H1 (cell line): ENCODE results near the gene MYO15B. TPM values are rescaled to one million over a fixed set of nuclear protein-coding genes. Genes with fewer than 3 reads are reported as not detected.

ENCODE experiments used
- CTCF ChIA-PET: fragments of 300-600 bp; sonication (Branson Sonifier 250); formaldehyde crosslinking; loops from one replicate; lab custom pipeline; 2021; ENCODE audit not compliant: partially characterized antibody; lab: Charles Lee
- POLR2A ChIA-PET: fragments of 300-600 bp; sonication (Branson Sonifier 250); formaldehyde crosslinking; loops from one replicate; lab custom pipeline; 2021; ENCODE audit warnings: inconsistent platforms; ENCODE audit not compliant: partially characterized antibody; lab: Charles Lee
- DNase-seq, 2 experiments: peaks; one replicate each; pipeline versions ENCODE4 v3.0.0 to v3.0.0-alpha.2; 2010 to 2022; ENCODE audit warnings: low spot score in 2 of 2, low read depth in 1 of 2, mixed read lengths in 1 of 2
- FAIRE-seq: peaks from 2 replicates; lab custom pipeline; 2011; peaks lifted over from hg19 to GRCh38; lab: Jason Lieb, UNC
- H2AFZ ChIP-seq: 2 replicates; pipeline ENCODE4 v1.8.1; 2012; ENCODE audit warnings: low read length, inconsistent platforms
- H2AK5ac ChIP-seq: 2 replicates; pipeline ENCODE4 v1.6.1; 2013; ENCODE audit warnings: low read depth, low read length
- H2BK120ac ChIP-seq: replicated peaks from 2 replicates; pipeline ENCODE3; 2013; ENCODE audit warnings: low read depth, low read length, inconsistent platforms
- H2BK12ac ChIP-seq: 2 replicates; pipeline ENCODE4 v1.6.1; 2013; ENCODE audit warnings: low read depth, low read length
- H2BK15ac ChIP-seq: 2 replicates; pipeline ENCODE4 v1.6.1; 2013; ENCODE audit warnings: low read length
- H2BK20ac ChIP-seq: 2 replicates; pipeline ENCODE4 v1.6.1; 2013; ENCODE audit warnings: low read length
- H2BK5ac ChIP-seq: 2 replicates; pipeline ENCODE4 v1.6.1; 2013; ENCODE audit warnings: low read depth, low read length
- H3K14ac ChIP-seq: 2 replicates; pipeline ENCODE4 v1.6.1; 2013; ENCODE audit warnings: inconsistent platforms; ENCODE audit not compliant: insufficient read length
- H3K18ac ChIP-seq: 2 replicates; pipeline ENCODE4 v1.6.1; 2013; ENCODE audit warnings: low read length; ENCODE audit errors: extremely low read depth
- H3K23ac ChIP-seq: 2 replicates; pipeline ENCODE4 v1.6.1; 2013; ENCODE audit warnings: inconsistent platforms; ENCODE audit not compliant: insufficient read length
- H3K23me2 ChIP-seq: 2 replicates; pipeline ENCODE4 v1.6.1; 2013; ENCODE audit warnings: low read depth, low read length
- H3K27ac ChIP-seq: 2 replicates; pipeline ENCODE4 v1.6.1; 2011; ENCODE audit warnings: low read depth, low read length, inconsistent platforms
- H3K27me3 ChIP-seq, 4 experiments: replicated peaks in 1 of 4; 1 replicate in 1 of 4; 2 replicates in 3 of 4; pipeline versions ENCODE4 v1.6.1 to v1.8.1; 2011 to 2013; ENCODE audit warnings: low read length in 3 of 4, mild to moderate bottlenecking in 3 of 4, inconsistent platforms in 2 of 4, mixed read lengths in 2 of 4, moderate library complexity in 1 of 4; ENCODE audit not compliant: control insufficient read depth in 3 of 4, insufficient read depth in 3 of 4; ENCODE audit errors: extremely low read depth in 1 of 4
- H3K36me3 ChIP-seq, 4 experiments: 2 replicates each; pipeline versions ENCODE4 v1.6.1 to v1.8.1; 2011 to 2013; ENCODE audit warnings: mild to moderate bottlenecking in 4 of 4, low read length in 3 of 4, moderate library complexity in 2 of 4, control low read depth in 1 of 4, inconsistent platforms in 1 of 4; ENCODE audit not compliant: insufficient read depth in 4 of 4, control insufficient read depth in 2 of 4
- H3K4ac ChIP-seq: replicated peaks from 2 replicates; pipeline ENCODE3; 2013; ENCODE audit warnings: low read length, low read depth, mixed read lengths, inconsistent platforms; ENCODE audit not compliant: insufficient read length
- H3K4me1 ChIP-seq, 4 experiments: replicated peaks in 1 of 4; 1 replicate in 1 of 4; 2 replicates in 3 of 4; pipeline versions ENCODE4 v1.6.1 to v1.8.1; 2011 to 2013; ENCODE audit warnings: low read length in 3 of 4, inconsistent platforms in 2 of 4, mixed read lengths in 1 of 4; ENCODE audit not compliant: insufficient read depth in 4 of 4, control insufficient read depth in 3 of 4
- H3K4me2 ChIP-seq, 2 experiments: 2 replicates each; pipeline versions ENCODE4 v1.6.1 to v1.8.1; 2011 to 2013; ENCODE audit warnings: low read depth in 2 of 2, low read length in 2 of 2, control low read depth in 1 of 2, inconsistent platforms in 1 of 2, mild to moderate bottlenecking in 1 of 2; ENCODE audit not compliant: insufficient read depth in 1 of 2
- H3K4me3 ChIP-seq, 4 experiments: fragments of 200-600, 300-600 bp in 1 of 4; sonication (generic), shearing (Covaris generic), sonication (Bioruptor Twin) in 1 of 4; 2 replicates each; pipeline versions ENCODE4 v1.5.1 to v1.8.1; 2011 to 2016; ENCODE audit warnings: low read length in 4 of 4, low read depth in 3 of 4, control low read depth in 2 of 4, inconsistent platforms in 2 of 4, mild to moderate bottlenecking in 2 of 4, mixed read lengths in 1 of 4, moderate library complexity in 1 of 4; ENCODE audit not compliant: insufficient read depth in 2 of 4; ENCODE audit errors: extremely low read depth in 1 of 4
- H3K56ac ChIP-seq: replicated peaks from 2 replicates; pipeline ENCODE3; 2013; ENCODE audit warnings: low read depth, mild to moderate bottlenecking, mixed read lengths, low read length, inconsistent platforms; ENCODE audit not compliant: insufficient read length
- H3K79me1 ChIP-seq: 2 replicates; pipeline ENCODE4 v1.6.1; 2013; ENCODE audit warnings: low read depth, low read length, control low read depth
- H3K79me2 ChIP-seq, 2 experiments: 2 replicates each; pipeline versions ENCODE4 v1.6.1 to v1.8.1; 2012 to 2013; ENCODE audit warnings: low read length in 2 of 2, mild to moderate bottlenecking in 2 of 2, inconsistent platforms in 1 of 2; ENCODE audit not compliant: insufficient read depth in 2 of 2, control insufficient read depth in 1 of 2
- H3K9ac ChIP-seq, 4 experiments: replicated peaks in 1 of 4; 1 replicate in 1 of 4; 2 replicates in 3 of 4; pipeline versions ENCODE4 v1.6.1 to v1.8.1; 2011 to 2013; ENCODE audit warnings: low read depth in 3 of 4, low read length in 3 of 4, control low read depth in 2 of 4, mild to moderate bottlenecking in 2 of 4, moderate library complexity in 2 of 4, inconsistent platforms in 1 of 4; ENCODE audit errors: extremely low read depth in 1 of 4
- H3K9me3 ChIP-seq, 2 experiments: 2 replicates each; pipeline versions ENCODE4 v1.6.1 to v1.8.1; 2012 to 2013; ENCODE audit warnings: mild to moderate bottlenecking in 2 of 2, moderate library complexity in 2 of 2, control low read depth in 1 of 2, inconsistent platforms in 1 of 2, low read depth in 1 of 2, low read length in 1 of 2, mixed read lengths in 1 of 2; ENCODE audit not compliant: insufficient read depth in 2 of 2
- H4K20me1 ChIP-seq, 2 experiments: replicated peaks in 1 of 2; 2 replicates each; pipeline versions ENCODE3 to v1.8.1; 2011 to 2013; ENCODE audit warnings: inconsistent platforms in 2 of 2, low read length in 2 of 2, mild to moderate bottlenecking in 1 of 2; ENCODE audit not compliant: insufficient read depth in 2 of 2, control insufficient read depth in 1 of 2
- H4K5ac ChIP-seq: 2 replicates; pipeline ENCODE4 v1.6.1; 2013; ENCODE audit warnings: low read length, low read depth, mixed read lengths, inconsistent platforms; ENCODE audit not compliant: insufficient read length
- H4K8ac ChIP-seq: 2 replicates; pipeline ENCODE4 v1.8.0; 2013; ENCODE audit warnings: mild to moderate bottlenecking, moderate library complexity, low read length, inconsistent platforms; ENCODE audit not compliant: insufficient read depth; ENCODE audit errors: extremely low read depth
- H4K91ac ChIP-seq: replicated peaks from 2 replicates; pipeline ENCODE3; 2013; ENCODE audit warnings: low read length, mixed read lengths, inconsistent platforms; ENCODE audit not compliant: insufficient read length
- CEBPB ChIP-seq: IDR thresholded peaks from 2 replicates; pipeline ENCODE4 v1.6.1; 2012; ENCODE audit warnings: low read depth, low read length
- CREB1 ChIP-seq: IDR thresholded peaks from 2 replicates; pipeline ENCODE4 v1.6.1; 2012; ENCODE audit warnings: inconsistent platforms
- CTBP2 ChIP-seq: IDR thresholded peaks from 2 replicates; pipeline ENCODE4 v1.7.0; 2011; ENCODE audit warnings: borderline replicate concordance, mild to moderate bottlenecking, moderate library complexity, mixed read lengths, low read length; ENCODE audit not compliant: insufficient read depth, insufficient read length
- GABPA ChIP-seq: IDR thresholded peaks from 2 replicates; pipeline ENCODE4 v1.6.1; 2011; ENCODE audit warnings: mild to moderate bottlenecking, low read length, moderate library complexity, borderline replicate concordance; ENCODE audit not compliant: insufficient read depth
- KDM5A ChIP-seq: fragments of 200-600 bp; IDR thresholded peaks from 2 replicates; pipeline ENCODE4 v1.7.1; 2012; ENCODE audit warnings: mild to moderate bottlenecking, low read length, inconsistent platforms, mixed read lengths
- MAFK ChIP-seq: IDR thresholded peaks from 2 replicates; pipeline ENCODE4 v1.6.1; 2012; ENCODE audit warnings: low read depth, mild to moderate bottlenecking, improper control_type of control experiment, low read length
- PHF8 ChIP-seq: fragments of 200-600 bp; sonication (generic); conservative IDR thresholded peaks from 2 replicates; pipeline ENCODE4 v1.7.1; 2012; ENCODE audit warnings: low read depth, mild to moderate bottlenecking, inconsistent platforms, low read length, moderate library complexity
- SAP30 ChIP-seq: fragments of 300-600 bp; sonication (generic); IDR thresholded peaks from 2 replicates; pipeline ENCODE4 v1.7.1; 2012; ENCODE audit warnings: low read length, moderate library complexity, mild to moderate bottlenecking, inconsistent platforms; ENCODE audit not compliant: insufficient read depth, insufficient replicate concordance
- SIN3A ChIP-seq, 2 experiments: IDR thresholded peaks in 1 of 2; conservative IDR thresholded peaks in 1 of 2; 2 replicates each; pipeline ENCODE4 v1.6.1; 2011 to 2012; ENCODE audit warnings: low read length in 2 of 2, improper control_type of control experiment in 1 of 2, low read depth in 1 of 2, mild to moderate bottlenecking in 1 of 2
- WGBS, 2 experiments: shearing (Covaris generic) in 1 of 2; methylation state at CpG; one replicate each; pipeline versions ENCODE4 v1.1.6 to v1.1.7; 2013 to 2015; ENCODE audit warnings: low lambda C conversion rate in 2 of 2, mixed read lengths in 2 of 2, inconsistent platforms in 1 of 2, low coverage in 1 of 2, missing lambda C conversion rate in 1 of 2; ENCODE audit not compliant: insufficient replicate concordance in 2 of 2, insufficient coverage in 1 of 2, insufficient read length in 1 of 2; ENCODE audit errors: extremely low coverage in 1 of 2, missing lambda C conversion rate in 1 of 2; 5-methylcytosine and 5-hydroxymethylcytosine counted together
- polyA plus RNA-seq, 7 experiments: library from polyadenylated mRNA; depleted of rRNA in 3 of 7; stranded (reverse) in 5 of 7; unstranded in 2 of 7; fragments of >200 nt in 5 of 7; fragments of 200-250 nt in 2 of 7; gene quantifications; 1 replicate in 5 of 7; 2 replicates in 1 of 7; 4 replicates in 1 of 7; pipeline versions ENCODE4 v1.2.1 to v1.2.3, GENCODE V29; 2011 to 2013; ENCODE audit warnings: missing spikeins in 2 of 7, mixed read lengths in 2 of 7
- total RNA-seq: library from RNA; stranded (reverse); fragmentation: NEBNext Ultra II Directional; extraction: Animal tissue kit (Norgen Biotek cat#: 25700); gene quantifications from 2 replicates; pipeline ENCODE4 v1.2.1, GENCODE V29; 2021
- TF ChIP-seq, protein P1 (sequence below): IDR thresholded peaks from 2 replicates; pipeline ENCODE4 v1.6.1; 2012; ENCODE audit warnings: low read length, inconsistent platforms
- TF ChIP-seq, protein P2 (sequence below): IDR thresholded peaks from 2 replicates; pipeline ENCODE4 v1.6.1; 2012; ENCODE audit warnings: inconsistent platforms

Gene MYO15B
- total and polyA plus RNA-seq, 2 of the 8 experiments (the other 6 are each of a cell fraction or from before 2014, with no cell fraction given): 7.1 to 11.2 TPM

DNA sequence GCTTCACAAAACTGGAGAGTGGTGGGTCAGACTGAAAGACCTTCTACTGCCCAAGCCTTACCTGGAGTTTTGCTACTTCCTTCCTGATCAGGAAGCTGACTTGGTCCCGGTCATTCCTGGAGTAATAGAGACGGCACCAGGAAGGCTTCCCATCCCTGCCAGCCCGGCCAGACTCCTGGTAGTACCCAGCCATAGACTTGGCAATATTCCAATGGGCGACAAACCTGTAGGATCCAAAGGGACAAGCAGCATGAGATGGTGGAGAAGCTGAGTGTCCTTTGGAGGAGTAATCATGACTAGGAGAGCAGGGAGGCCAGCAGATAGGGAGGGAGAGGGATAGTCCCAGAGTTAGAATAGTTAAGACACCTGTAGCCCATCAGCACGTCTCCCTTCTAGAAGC is 70.6 kb downstream of the MYO15B start:
- Histone ChIP-seq H2AK5ac (no peak overlapping the region), H3K4me1 (no peaks in the 10 kb centered on the region), H2AFZ (no peak overlapping the region), H4K91ac (no peak overlapping the region), H3K79me1 (no peaks in the 10 kb centered on the region), H2BK15ac (no peak overlapping the region), H3K18ac (no peak overlapping the region), H2BK12ac (no peak overlapping the region), H2BK20ac (no peak overlapping the region), H4K5ac (no peak overlapping the region), H3K9me3 (no peaks in the 10 kb centered on the region)
- DNase-seq: no peak
- 88% methylated on average over 5 of the region's 5 CpGs; no CpG with 5 or more reads in 1 of the 2 experiments for WGBS, 2 experiments
- no peak for TF ChIP-seq MAFK
- TF ChIP-seq KDM5A: no peak
- TF ChIP-seq, protein P1, sequence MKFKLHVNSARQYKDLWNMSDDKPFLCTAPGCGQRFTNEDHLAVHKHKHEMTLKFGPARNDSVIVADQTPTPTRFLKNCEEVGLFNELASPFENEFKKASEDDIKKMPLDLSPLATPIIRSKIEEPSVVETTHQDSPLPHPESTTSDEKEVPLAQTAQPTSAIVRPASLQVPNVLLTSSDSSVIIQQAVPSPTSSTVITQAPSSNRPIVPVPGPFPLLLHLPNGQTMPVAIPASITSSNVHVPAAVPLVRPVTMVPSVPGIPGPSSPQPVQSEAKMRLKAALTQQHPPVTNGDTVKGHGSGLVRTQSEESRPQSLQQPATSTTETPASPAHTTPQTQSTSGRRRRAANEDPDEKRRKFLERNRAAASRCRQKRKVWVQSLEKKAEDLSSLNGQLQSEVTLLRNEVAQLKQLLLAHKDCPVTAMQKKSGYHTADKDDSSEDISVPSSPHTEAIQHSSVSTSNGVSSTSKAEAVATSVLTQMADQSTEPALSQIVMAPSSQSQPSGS: no peak
- TF ChIP-seq, protein P2, sequence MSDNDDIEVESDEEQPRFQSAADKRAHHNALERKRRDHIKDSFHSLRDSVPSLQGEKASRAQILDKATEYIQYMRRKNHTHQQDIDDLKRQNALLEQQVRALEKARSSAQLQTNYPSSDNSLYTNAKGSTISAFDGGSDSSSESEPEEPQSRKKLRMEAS: no peak
- no peak for TF ChIP-seq GABPA
- no peak for TF ChIP-seq CTBP2
- TF ChIP-seq PHF8: no peak
- TF ChIP-seq CEBPB: no peak
- TF ChIP-seq SAP30: no peak
- no peak for TF ChIP-seq SIN3A (conservative IDR thresholded peaks at IDR 0.05 in 1 of 2, IDR thresholded peaks at IDR 0.05 in 1 of 2; ENCODE audit: low read depth in 1 of 2, low read length in 2 of 2)
- TF ChIP-seq CREB1: no peak
- TF ChIP-seq, all 59 proteins: peak for 0
- H3K4ac ChIP-seq: no peak overlapping the region
- no peaks in the 10 kb centered on the region for H3K27me3 ChIP-seq
- no peak overlapping the region for H3K4me3 ChIP-seq
- H4K8ac ChIP-seq: no peak overlapping the region
- ChIA-PET CTCF (interaction anchor here (0.8 to 51.0 kb wide), 6 partner anchors 9 to 91 kb away, joined by 3 to 2200 read pairs (median 5); partner anchors contain the start of genes RECQL5, SAP30BP and SMIM5), POLR2A (interaction anchor here (0.9 to 5.8 kb wide), 8 partner anchors 9 to 169 kb away, joined by 3 to 42 read pairs (median 3); partner anchors contain the start of genes RECQL5, SAP30BP and UNK)
- no peak overlapping the region for H3K14ac ChIP-seq
- H3K9ac ChIP-seq: no peak overlapping the region
- no peak overlapping the region for H3K4me2 ChIP-seq
- H2BK120ac ChIP-seq: no peak overlapping the region
- H3K56ac ChIP-seq: no peak overlapping the region
- H3K23me2 ChIP-seq: no peaks in the 10 kb centered on the region
- FAIRE-seq: no peak
- peaks cover 4 to 33% (median 15%) of the 10 kb centered on the region in 4 experiments; a peak in 6 of 8 replicates for H3K36me3 ChIP-seq
- no peak overlapping the region for H3K23ac ChIP-seq
- H3K27ac ChIP-seq: no peak overlapping the region
- peaks cover 0 to 5% of the 10 kb centered on the region in 2 experiments for H4K20me1 ChIP-seq
- no peaks in the 10 kb centered on the region for H3K79me2 ChIP-seq
- H2BK5ac ChIP-seq: no peak overlapping the region
